HG03196 (cell line): ENCODE data around the gene NDUFAF8.

Experiments
- ATAC-seq: cut with Tn5 transposase; IDR thresholded peaks from one replicate; pipeline ENCODE4 v1.9.1; 2021; ENCODE audit not compliant: unreplicated experiment

Gene NDUFAF8

DNA sequence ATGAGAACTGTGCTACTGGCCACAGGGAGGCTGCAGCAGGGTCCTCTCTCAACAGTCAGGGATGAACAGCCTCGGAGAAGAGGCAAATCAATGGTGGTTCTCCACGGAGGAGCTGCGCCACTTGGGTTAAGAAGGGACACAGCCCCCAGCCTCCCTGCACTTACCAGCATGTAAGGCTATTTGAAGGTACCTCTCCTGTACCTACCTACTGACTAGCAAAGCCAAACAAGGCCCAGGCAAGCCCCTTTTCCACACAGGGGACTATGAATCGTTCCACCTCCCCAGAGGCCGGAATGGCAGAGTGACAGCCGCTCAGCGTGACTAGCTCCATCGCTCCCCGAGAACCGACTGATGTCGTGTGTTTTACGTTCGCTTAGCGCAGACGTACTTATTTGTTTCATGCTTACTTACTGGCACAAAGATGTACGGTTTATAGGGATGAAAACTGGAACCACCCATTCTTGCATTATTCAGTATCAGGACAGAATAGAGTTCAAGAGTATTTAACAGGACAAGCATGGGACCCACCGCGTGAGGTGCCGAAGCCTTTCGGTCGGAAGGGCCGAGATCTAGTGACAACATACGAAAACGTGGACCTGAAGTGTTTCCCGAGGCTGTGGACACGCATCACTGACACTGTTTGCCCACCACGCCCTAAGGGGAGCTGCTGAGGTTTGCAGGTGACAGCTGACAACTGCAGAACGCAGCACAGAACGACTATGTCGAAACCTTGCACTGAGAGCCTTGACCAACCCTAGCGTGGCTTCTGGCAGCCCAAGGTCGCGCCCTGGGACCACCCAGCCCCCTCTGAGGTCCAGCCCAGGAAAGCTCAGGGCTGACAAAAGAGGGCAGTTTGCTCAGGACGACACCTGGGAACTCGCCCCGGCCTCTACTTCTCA lies 1.3 kb upstream of the NDUFAF8 start:
- ATAC-seq = no peak

DNA sequence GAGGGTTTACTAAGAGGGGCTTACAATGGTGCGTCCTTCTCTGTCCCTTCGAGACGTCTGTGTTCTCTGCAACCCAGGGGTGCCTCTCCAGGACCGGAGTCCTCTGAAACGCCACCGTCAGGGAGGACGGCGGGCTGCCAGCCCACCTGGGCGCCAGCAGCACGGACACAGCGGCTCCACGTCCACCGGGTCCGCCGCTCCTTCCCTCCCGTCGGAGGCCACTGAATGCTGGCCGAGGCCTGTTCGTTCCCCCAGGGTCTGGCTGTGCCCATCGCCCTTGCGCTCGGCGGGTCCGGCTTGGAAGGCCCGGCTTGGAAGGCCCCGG lies 666 bp upstream of the NDUFAF8 start:
- ATAC-seq = no peak

- ATAC-seq = no peak
These were observed 817 bp downstream of the NDUFAF8 start for GRCh38 chr17:81239714-81240555.

DNA sequence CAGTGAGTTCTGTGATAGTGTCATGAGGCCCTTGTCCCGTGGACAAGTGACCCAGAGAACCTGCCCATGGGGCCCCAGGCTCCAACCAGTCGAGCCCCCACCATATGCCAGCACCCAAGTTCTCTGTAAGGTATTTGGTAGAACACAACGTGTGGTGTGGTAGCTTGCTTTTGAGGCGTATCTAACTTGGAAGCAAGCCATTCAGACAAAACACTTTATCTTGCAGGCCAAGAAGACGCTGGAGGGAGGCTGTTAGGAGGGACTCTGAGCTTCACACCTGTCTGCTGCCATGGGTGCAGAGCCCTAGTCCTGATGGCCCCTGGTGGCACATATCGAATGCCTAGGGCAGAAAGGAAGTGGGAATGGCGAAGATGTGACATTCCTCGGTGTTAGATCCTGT lies 1.6 kb downstream of the NDUFAF8 start:
- ATAC-seq = no peak

DNA sequence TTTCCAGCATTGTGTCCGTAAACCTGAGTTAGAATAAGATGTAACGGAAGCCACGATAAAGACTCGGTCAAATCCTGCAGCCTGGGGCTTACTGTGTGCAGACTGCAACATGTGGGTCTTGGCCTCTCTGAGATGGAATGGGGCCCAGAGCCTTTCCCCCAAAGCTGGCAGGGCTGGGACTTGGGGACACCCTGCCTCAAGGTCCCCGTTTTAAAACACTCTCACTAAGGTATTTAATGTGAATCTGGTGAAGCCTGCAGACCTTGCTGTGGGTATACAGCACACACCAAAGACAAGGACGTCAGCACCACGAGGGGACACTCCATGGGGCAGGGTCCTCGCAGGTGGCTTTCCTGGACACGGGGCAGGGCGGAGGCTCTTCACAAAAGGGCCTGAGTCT lies 2.1 kb downstream of the NDUFAF8 start:
- ATAC-seq = no peak

- no peak for ATAC-seq
These were observed 2.7 kb downstream of the NDUFAF8 start for GRCh38 chr17:81241648-81242420.

- no peak for ATAC-seq
These were observed 3.6 kb downstream of the NDUFAF8 start for GRCh38 chr17:81242421-81243332.

- no peak for ATAC-seq
These were observed 4.2 kb downstream of the NDUFAF8 start for GRCh38 chr17:81243333-81243664.

- ATAC-seq = no peak
These were observed 5.4 kb downstream of the NDUFAF8 start for GRCh38 chr17:81244358-81245023.

- ATAC-seq = no peak
These were observed 6.0 kb downstream of the NDUFAF8 start for GRCh38 chr17:81245024-81245664.

DNA sequence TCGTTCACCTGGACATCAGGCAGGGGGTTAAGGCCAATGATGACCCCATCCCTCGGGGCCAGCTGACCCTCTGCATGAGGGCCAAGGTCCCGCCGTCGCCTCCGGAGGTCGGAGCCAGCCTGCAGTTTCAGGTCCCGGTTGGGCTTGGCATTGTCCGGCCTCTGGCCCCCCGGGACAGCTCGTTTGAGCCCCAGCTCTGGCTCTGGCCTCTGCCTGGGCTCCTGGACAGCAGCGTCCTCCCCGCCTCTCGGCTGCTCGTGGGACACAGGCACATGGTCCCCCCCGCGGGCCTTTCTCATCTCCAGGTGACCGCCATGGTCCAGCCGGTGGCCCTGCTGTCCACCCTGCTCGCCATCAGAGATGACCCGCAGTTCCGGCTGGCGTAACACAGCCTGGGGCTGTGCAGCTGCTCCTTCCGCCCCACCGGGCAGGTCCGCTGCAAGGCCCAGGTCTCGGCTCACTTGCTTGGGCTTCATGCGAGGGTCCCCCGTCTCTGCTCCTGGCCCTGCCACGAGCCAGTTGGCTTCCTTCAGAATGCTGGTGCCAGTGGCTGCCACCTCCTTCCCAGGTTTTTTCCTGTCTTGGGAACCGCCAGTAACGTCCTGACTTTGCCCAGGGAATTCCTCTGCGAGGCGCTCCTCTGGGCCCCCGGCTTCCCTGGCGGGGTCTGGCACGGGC lies 6.7 kb downstream of the NDUFAF8 start:
- no peak for ATAC-seq

DNA sequence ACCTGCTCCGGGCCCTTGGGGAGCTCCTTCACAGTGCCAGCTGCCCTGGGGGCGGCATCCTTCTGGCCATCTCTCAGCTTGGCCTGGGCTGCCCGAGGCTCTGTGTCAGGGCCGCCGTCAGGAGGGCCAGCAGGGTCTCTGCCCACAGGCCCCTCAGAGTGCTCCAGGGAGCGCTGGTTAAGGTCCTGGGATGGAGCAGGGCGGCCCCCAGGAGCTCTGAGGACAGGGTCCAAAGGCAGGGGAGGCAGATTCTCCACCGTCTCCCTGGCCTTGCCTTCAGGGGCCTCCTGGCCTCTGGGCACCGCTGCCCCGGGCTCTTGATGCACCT lies 7.2 kb downstream of the NDUFAF8 start:
- no peak for ATAC-seq

DNA sequence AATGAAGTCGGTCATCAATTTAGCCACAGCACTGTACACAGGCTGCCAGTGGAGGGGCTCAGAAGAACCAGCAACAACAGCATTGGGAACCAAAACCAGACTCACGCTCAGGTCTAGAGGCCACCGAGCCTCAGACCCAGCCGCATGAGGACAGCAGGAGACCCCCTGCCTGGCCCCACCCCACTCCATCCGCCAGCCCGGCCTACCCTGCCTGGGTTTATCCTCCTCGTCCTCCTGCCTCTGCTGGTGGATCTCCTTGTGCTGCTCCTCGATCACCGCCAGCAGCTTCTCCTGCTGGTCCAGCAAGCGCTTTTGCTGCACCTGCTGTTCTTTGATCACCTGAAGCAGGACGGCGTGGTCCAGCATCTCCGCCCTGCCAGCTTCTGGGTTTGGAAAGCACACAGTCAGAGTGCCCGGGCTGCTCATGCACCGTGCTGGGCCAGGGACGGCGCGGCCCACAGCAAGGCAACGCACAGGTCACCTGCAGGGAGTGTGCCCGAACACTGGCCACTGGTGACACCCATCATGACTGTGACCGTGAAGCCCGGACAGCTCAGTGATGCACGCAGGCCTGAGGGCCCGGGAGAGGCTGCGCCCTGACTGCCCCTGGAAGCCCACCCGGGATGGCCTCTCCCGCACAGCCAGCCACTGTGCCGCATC lies 7.7 kb downstream of the NDUFAF8 start:
- no peak for ATAC-seq

- ATAC-seq = no peak
These were observed 8.3 kb downstream of the NDUFAF8 start for GRCh38 chr17:81247339-81247990.

DNA sequence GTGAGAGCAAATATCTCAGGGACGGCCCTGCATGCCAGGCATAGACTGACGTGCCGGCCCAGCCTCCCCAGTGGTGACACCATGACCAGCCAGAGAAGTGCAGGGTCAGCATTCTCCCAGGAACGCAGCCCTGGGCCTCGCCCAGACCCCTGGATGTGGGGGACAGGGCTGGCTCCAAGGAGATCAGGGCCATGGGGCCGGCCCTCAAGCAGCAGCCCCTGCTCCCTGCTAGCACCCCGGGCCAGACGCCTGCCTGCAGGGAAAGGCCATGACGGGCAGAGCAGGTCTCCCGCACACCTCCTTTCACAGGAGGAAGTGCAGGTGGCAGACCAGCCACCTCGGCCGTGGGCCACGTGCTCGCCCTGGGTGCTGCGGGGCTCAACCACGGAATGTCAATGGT lies 9.5 kb downstream of the NDUFAF8 start:
- no peak for ATAC-seq

DNA sequence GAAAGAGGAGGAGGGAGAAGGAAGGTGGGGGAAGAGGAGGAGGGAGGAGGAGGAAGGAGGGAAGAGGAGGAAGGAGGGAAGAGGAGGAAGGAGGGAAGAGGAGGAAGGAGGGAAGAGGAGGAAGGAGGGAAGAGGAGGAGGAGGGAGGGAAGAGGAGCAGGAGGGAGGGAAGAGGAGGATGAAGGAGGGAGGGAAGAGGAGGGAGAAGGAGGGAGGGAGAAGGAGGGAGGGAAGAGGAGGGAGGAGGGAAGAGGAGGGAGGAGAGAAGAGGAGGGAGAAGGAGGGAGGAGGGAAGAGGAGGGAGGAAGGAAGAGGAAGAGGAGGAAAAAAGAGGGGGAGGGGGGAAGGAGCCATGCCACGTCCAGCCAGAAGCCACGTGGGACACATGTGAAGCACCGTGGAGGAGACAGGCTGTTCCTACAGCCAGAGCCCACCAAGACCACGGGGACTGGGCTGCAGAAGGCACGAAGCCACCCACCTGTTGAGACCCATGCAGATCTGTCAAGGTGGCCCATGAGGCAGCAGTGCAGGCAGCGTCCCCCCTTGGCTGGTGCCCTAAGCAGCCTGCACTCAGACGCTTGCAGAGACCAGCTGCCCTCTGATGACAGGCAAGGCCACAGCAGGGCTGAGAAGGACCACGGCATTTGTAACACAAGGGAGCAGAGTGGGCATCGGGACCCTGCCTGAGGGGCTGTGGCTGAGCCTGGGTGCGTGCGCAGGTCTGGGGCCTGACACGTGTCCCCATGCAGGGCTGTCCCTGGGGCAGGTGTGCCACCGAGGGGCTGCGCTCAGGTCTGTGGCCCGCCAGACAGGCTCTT lies 10.3 kb downstream of the NDUFAF8 start:
- ATAC-seq = no peak
